GM12875 (cell line): ENCODE data around the gene ZNF630.
"Not testable (repeated sequence)": the region's sequence is repeated elsewhere in the genome, so short reads cannot be mapped to it uniquely, and the experiment has no call there.

Experiments
- H3K4me3 ChIP-seq: one replicate; pipeline ENCODE4 v1.5.1; 2011; ENCODE audit warnings: low read depth, low read length, control low read depth
- TF ChIP-seq, protein P1 (sequence below): IDR thresholded peaks from 2 replicates; pipeline ENCODE4 v1.5.1; 2011; ENCODE audit warnings: low read depth, mild to moderate bottlenecking, control low read depth, inconsistent platforms, low read length, moderate library complexity, borderline replicate concordance; ENCODE audit not compliant: insufficient read depth

The ZNF630 gene

DNA sequence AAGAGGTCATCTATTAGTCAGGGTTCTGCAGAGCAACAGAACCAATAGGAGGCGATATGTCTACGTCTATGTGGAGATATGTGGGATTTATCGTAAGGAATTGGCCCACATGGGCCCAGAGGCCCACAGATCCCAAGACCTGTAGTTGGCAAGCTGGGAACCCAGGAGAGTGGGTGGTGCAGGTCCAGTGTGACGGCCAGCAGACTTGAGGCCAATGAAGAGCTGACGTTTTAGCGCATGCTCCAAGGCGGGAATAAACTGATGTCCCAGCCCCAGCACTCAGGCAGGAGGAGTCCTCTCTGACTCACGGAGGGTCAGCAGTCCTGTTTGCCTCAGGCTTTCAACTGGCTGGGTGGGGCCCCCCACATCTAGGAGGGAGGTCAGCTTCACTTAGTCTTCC, 43.3 kb downstream of the ZNF630 start:
- H3K4me3 ChIP-seq, result no peak overlapping the region
- TF ChIP-seq, protein P1, sequence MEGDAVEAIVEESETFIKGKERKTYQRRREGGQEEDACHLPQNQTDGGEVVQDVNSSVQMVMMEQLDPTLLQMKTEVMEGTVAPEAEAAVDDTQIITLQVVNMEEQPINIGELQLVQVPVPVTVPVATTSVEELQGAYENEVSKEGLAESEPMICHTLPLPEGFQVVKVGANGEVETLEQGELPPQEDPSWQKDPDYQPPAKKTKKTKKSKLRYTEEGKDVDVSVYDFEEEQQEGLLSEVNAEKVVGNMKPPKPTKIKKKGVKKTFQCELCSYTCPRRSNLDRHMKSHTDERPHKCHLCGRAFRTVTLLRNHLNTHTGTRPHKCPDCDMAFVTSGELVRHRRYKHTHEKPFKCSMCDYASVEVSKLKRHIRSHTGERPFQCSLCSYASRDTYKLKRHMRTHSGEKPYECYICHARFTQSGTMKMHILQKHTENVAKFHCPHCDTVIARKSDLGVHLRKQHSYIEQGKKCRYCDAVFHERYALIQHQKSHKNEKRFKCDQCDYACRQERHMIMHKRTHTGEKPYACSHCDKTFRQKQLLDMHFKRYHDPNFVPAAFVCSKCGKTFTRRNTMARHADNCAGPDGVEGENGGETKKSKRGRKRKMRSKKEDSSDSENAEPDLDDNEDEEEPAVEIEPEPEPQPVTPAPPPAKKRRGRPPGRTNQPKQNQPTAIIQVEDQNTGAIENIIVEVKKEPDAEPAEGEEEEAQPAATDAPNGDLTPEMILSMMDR, result no peak

DNA sequence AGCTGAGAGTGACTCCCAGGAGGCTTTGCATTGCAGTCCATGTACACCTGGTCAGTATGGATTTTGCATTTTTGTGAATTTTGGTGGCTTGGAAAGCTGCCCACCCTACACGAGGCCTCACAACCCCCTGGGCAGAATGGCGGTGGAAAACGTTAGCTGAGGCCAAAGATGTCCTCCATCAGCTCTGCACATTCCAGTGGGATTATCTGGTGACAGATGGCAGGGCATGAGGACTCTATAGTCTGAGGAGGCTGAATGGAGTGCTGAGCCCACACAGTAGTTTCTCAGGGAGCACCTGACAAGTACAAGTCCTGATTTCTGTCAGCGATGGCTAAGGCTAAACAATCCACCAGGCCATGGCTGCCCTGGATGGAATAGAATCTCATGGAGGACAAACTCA, 43.9 kb downstream of the ZNF630 start:
- not testable (repeated sequence) for H3K4me3 ChIP-seq

DNA sequence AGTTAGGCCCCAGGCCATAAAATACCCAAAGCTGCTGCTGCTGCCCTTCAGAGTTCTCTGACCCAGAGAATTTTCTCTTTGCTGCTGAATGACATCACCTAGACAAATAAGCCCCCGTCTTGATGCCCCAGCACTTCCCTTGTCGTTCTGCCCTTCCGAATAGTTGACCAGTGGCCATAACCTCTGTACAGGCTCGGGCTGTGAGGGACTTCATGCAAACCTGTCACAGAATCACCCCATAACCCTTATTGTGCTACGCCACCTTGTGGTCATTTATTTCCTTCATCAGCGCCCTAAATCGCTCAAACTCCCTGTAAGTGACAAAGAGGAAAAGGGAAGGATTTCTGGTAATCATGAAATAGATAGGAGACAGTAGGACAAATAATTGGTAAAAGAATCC, 45.9 kb downstream of the ZNF630 start:
- TF ChIP-seq, protein P1, result peak; percentile 39; the same call in 1 of the 2 replicates

DNA sequence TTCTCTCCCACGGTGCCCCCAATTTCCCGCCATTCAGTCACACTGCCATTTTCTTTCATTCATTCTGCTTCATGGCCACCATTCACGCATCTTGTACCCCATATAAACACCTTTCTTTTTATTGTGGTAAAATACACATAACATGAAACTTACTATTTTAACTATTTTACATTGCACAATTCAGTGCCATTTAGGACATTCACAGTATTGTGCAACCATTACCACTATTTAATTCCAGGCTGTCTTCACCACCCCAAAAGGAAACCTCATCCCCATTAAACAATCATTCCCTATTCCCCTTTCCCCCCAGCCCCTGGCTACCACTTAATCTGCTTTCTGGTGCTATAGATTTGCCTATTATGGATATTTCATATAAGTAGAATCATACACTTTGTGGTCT, 48.7 kb downstream of the ZNF630 start:
- H3K4me3 ChIP-seq, result no peak overlapping the region
- TF ChIP-seq, protein P1, result no peak

More for the DNA sequence above, 45.9 kb downstream of the ZNF630 start:
- H3K4me3 ChIP-seq, result no peak overlapping the region

DNA sequence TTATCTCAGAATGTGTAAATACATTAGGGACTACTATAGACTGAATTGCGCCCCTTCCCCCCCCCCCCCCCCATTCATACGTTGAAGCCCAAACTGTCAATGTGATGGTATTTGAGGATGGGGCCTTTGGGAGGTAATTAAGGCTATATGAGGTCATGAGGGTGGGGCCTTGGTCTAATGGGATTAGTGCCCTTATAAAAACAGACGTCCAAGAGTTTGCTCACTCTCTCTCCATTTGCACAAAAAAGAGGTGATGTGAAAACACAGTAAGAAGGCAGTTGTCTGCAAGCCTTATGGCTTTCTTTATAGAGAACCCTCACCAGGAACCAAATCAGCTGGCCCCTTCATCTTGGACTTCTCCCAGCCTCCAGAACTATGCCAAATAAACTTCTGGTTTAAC, 49.3 kb downstream of the ZNF630 start:
- no peak overlapping the region for H3K4me3 ChIP-seq
- TF ChIP-seq, protein P1, result no peak

DNA sequence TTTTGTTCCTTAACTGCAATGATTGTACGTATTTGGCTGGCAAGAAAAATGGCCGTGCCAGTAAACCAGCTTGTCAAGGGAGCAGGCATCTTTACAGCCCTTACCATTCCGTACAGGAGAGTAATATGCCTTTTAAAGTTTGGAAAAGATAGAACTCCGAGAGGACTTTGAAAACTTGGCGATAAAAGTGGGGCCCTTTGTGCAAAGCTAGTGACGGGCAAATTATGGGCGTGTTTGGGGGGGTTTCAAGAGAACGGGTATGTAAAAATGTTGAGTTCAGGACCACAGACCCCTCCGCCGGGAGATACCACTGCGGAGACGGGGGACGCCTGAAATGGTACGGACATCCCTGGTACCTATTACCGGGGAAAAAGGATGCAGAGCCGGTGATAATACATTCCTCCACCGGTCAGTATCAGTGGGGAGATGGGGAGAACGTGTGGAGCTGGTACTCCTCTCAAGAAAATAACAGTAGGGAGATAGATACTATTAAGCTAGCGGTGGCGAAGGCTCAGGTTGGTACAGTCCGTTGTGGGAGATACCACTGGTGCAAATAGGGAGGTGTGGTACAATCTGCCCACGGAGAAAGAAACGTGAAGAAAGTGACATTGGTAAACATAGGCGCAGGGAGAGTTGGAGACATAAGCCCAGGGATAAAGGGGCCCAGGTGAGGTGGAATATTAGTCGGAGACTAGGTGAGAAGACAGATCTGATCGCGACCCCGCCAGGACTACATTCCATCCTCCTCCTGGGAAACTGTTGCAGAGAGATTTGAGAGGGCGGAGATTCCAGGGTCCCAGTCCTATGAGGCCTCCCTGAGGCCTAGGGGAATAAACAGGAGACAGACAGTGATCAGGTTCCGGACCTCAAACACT, 50.2 kb downstream of the ZNF630 start:
- H3K4me3 ChIP-seq, result no peak overlapping the region
- TF ChIP-seq, protein P1, result no peak

DNA sequence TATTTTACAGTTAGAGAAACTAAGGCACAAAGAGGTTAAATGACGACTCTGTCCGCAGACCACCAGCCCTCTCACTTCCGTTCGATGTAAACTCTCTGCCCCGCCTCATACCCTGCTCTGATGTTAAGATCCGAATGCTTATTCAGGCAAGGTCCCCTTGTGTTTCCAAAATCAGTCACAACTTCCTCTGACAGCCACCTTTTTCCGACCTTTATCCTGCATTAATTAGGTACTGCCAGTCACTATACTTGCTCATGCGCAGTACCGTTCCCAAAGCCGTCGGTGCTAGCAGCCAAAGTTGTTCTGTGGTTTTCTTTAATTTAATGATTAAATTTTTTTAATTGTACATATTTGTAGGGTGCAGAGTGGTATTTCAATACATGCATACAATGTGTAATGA, 51.0 kb downstream of the ZNF630 start:
- not testable (repeated sequence) for H3K4me3 ChIP-seq

DNA sequence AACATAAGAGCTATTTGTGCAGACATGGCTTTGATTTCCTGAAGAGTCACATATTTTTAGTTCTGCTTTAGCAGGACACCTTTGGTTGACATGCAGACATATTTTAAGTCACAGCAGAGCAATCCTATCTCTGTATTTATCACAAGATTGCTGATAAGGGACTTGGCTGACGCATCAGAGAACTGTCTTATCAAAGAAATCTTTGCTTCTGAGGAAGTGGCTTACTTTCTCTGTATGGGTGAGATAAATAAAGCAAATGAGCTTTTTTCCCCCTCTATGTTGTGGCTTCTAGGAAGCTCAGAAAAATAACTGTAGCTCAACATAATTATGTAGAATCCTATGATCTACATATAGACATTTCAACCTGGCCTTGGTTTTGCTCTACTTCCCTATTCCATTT, 51.5 kb downstream of the ZNF630 start:
- H3K4me3 ChIP-seq, result not testable (repeated sequence)

DNA sequence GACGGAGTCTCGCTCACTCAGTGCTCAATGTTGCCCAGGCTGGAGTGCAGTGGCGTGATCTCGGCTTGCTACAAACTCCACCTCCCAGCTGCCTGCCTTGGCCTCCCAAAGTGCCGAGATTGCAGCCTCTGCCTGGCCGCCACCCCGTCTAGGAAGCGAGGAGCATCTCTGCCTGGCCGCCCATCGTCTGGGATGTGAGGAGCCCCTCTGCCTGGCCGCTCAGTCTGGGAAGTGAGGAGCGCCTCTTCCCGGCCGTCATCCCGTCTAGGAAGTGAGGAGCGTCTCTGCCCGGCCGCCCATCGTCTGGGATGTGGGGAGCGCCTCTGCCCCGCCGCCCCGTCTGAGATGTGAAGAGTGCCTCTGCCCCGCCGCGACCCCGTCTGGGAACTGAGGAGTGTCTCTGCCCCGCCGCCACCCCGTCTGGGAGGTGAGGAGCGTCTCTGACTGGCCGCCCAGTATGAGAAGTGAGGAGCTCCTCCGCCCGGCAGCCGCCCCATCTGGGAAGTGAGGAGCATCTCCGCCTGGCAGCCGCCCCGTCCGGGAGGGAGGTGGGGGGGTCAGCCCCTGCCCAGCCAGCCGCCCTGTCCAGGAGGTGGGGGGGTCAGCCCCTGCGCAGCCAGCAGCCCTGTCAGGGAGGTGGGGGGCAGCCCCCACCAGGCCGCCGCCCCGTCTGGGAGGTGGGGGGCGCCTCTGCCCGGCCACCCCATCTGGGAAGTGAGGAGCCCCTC, 54.7 kb downstream of the ZNF630 start:
- H3K4me3 ChIP-seq, result not testable (repeated sequence)

DNA sequence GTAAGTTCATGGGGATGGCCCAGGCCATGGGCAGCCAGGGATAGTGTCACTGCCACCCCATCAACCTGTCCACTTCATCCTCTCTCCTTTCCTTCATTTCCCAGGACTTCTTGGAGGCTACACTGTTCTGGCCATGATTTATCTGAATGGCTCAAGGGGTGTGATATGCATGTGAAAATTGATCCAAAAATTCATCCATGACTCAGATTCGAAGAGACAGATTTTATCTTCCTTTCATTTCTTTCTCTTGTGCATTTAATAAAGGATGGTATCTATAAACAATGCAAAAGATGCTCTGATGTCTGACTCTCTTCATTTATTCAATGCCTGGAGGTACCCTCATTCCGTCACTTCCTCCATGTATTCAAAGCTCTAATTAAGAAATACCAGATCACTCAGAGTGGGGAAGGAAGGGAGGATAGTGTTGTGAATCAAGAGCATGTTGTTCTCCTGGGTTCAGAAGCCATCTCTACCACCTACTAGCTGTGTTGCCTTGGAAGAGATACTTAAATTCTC, 61.9 kb downstream of the ZNF630 start:
- not testable (repeated sequence) for H3K4me3 ChIP-seq
